Activated T-cell treated with anti-CD3 and anti-CD28 coated beads, Interleukin-2, amount 50 U/mL, for 4 hours (primary cell): ENCODE results near the gene SLIT3. TPM values are rescaled to one million over a fixed set of nuclear protein-coding genes. Genes with fewer than 3 reads are reported as not detected.

Experiments used
- ATAC-seq, 2 donors: fragments of 200-7000 bp; cut with Tn5 transposase; one replicate each; pipeline ENCODE4 v1.10.0; 2021
- DNase-seq: peaks from one replicate; pipeline ENCODE4 v3.0.0-alpha.2; 2020
- H3K27me3 Mint-ChIP-seq: one replicate; pipeline ENCODE4 v1.8.0; 2021; ENCODE audit warnings: low read depth, mixed read lengths
- H3K36me3 Mint-ChIP-seq: one replicate; pipeline ENCODE4 v1.8.0; 2022; ENCODE audit warnings: mixed read lengths; ENCODE audit not compliant: insufficient read depth
- H3K4me1 Mint-ChIP-seq: one replicate; pipeline ENCODE4 v1.8.0; 2021; ENCODE audit warnings: low read depth, mixed read lengths
- H3K4me3 Mint-ChIP-seq: one replicate; pipeline ENCODE4 v1.8.0; 2021; ENCODE audit warnings: mild to moderate bottlenecking, moderate library complexity, mixed read lengths
- H3K9me3 Mint-ChIP-seq: one replicate; pipeline ENCODE4 v1.8.0; 2021; ENCODE audit warnings: mixed read lengths
- total RNA-seq, 3 donors: library from RNA; stranded (reverse); gene quantifications; one replicate each; pipeline ENCODE4 v1.2.1, GENCODE V29; 2021

SLIT3 gene
- total RNA-seq, 3 donors from 2014 or later = 0.03 to 0.16 (median 0.03) TPM

GRCh38 chr5:168916266-168916665, 384.7 kb downstream of the SLIT3 start:
- DNase-seq (no peak), ATAC-seq (no peak)
- H3K4me3 Mint-ChIP-seq = no peak overlapping the region
- no peaks in the 10 kb centered on the region for H3K36me3 Mint-ChIP-seq
- H3K27me3 Mint-ChIP-seq = peaks cover 30% of the 10 kb centered on the region
- H3K4me1 Mint-ChIP-seq = no peaks in the 10 kb centered on the region
- H3K9me3 Mint-ChIP-seq = no peaks in the 10 kb centered on the region

DNA sequence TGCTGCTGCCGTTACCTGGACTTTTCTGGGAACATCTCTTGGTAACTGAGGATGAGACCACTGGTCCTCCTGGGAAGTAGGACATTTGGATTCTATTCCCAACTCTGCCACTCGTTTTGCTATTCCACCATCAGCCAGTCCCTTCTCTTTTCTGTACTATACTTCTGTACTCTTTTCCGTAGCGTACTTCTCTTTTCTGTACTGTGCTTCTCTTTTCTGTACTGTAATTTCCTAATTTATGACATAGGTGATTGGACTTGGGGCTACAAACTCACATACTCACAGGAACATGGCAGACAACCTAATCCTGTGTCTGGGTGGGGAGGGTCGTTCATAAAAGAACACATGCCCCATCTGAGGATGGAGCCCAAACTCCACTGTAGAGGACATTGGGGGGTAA, 386.4 kb downstream of the SLIT3 start:
- Mint-ChIP-seq H3K4me1 (no peaks in the 10 kb centered on the region), H3K27me3 (peaks cover 17% of the 10 kb centered on the region), H3K9me3 (no peaks in the 10 kb centered on the region), H3K4me3 (no peak overlapping the region), H3K36me3 (no peaks in the 10 kb centered on the region)
- no peak for ATAC-seq
- DNase-seq = no peak

DNA sequence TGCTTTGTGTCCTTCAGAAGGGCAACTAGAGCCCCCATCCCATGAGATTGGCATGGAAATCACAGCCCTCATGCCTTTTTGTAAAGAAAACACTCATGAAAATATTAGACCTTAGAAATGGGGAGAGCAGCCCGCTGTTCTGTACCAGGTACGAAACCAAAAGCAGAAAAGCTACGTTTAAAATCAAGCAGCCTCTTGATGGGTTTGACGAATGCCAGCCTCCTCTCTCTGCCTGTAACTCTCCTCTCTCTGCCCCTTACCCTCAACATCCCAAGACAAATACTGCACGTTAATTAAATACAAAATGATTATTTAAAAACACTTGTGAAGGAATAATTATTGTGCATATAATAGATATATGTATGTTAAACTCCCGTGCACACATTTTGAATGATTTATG, 390.1 kb downstream of the SLIT3 start:
- ATAC-seq (no peak), DNase-seq (no peak)
- Mint-ChIP-seq H3K4me3 (no peak overlapping the region), H3K36me3 (no peaks in the 10 kb centered on the region), H3K4me1 (no peaks in the 10 kb centered on the region), H3K27me3 (peaks cover 13% of the 10 kb centered on the region), H3K9me3 (no peaks in the 10 kb centered on the region)

DNA sequence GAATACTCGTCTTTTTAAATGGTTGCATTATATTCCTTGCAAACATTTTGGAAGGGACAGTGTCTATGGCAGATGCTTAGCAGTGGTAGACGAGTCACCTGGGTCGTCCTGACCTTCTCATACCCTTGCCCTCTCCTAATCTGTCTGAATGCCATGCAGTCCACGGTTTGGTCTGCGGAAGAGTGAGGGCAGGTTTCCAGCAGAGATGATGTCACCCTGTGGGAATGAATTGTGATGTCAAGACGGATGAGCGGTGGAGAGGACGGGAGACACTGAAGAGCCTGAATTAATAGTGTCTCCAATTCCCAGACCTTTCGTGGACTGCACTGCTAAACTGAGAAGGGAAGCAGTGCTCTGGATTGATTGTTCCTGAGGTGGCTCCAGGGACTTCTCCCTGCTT, 392.7 kb downstream of the SLIT3 start:
- H3K36me3 Mint-ChIP-seq = no peaks in the 10 kb centered on the region
- DNase-seq (no peak), ATAC-seq (no peak)
- H3K4me3 Mint-ChIP-seq = no peak overlapping the region
- peaks cover 11% of the 10 kb centered on the region for H3K27me3 Mint-ChIP-seq
- no peaks in the 10 kb centered on the region for H3K9me3 Mint-ChIP-seq
- H3K4me1 Mint-ChIP-seq = no peaks in the 10 kb centered on the region

- Mint-ChIP-seq H3K36me3 (no peaks in the 10 kb centered on the region), H3K27me3 (peaks cover 6% of the 10 kb centered on the region), H3K4me3 (no peak overlapping the region), H3K9me3 (no peaks in the 10 kb centered on the region), H3K4me1 (no peaks in the 10 kb centered on the region)
- DNase-seq (no peak), ATAC-seq (no peak)
Observed at GRCh38 chr5:168903061-168903460, 397.9 kb downstream of the SLIT3 start.

GRCh38 chr5:168899673-168900072, 401.3 kb downstream of the SLIT3 start:
- H3K4me3 Mint-ChIP-seq = no peak overlapping the region
- no peak for ATAC-seq
- DNase-seq = no peak
- no peaks in the 10 kb centered on the region for H3K9me3 Mint-ChIP-seq
- no peaks in the 10 kb centered on the region for H3K4me1 Mint-ChIP-seq
- H3K27me3 Mint-ChIP-seq = peaks cover 12% of the 10 kb centered on the region
- no peaks in the 10 kb centered on the region for H3K36me3 Mint-ChIP-seq

- ATAC-seq = no peak
- Mint-ChIP-seq H3K4me1 (no peaks in the 10 kb centered on the region), H3K36me3 (no peaks in the 10 kb centered on the region), H3K4me3 (no peak overlapping the region), H3K9me3 (no peaks in the 10 kb centered on the region), H3K27me3 (peaks cover 16% of the 10 kb centered on the region)
- DNase-seq = no peak
Observed at GRCh38 chr5:168899264-168899663, 401.7 kb downstream of the SLIT3 start.

- no peak overlapping the region for H3K4me3 Mint-ChIP-seq
- DNase-seq (no peak), ATAC-seq (no peak)
- H3K4me1 Mint-ChIP-seq = no peaks in the 10 kb centered on the region
- peaks cover 16% of the 10 kb centered on the region for H3K27me3 Mint-ChIP-seq
- H3K36me3 Mint-ChIP-seq = no peaks in the 10 kb centered on the region
- H3K9me3 Mint-ChIP-seq = no peaks in the 10 kb centered on the region
Observed at GRCh38 chr5:168898247-168898911, 402.6 kb downstream of the SLIT3 start.

DNA sequence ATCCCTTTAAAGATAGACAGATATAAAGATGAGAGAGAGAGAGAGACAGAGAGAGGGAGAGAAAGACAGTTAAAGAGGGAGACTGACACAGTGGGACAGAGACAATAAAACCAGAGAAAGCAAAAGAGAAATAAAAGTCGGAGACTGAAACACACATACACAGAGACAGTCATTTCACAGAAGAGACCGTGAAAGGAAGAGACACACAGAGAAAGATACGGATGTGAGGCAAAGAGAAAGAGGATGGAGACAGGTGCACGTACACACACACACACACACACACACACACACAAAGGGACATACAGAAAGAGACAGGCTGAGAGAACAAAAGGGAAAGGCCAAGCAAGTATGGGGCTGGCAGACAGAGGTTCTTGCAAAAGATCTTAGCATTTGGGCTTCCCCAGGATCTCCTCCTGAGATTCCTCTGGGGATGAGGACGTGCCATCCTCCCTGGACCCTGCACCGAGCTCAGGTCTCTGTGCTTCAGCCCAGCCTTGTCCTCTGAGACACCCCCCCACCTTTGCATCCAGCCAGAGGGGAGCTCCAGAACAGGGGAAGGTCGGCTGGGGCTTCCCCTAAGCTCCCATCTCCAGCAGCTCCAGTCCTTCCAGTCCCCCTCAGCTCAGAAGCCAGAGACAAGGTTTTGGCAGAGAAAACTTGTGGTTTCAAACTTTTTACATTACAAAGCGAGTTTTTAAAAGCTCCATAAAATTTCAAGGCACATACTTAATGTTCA, 403.4 kb downstream of the SLIT3 start:
- ATAC-seq = no peak
- no peak for DNase-seq
- H3K27me3 Mint-ChIP-seq = peaks cover 13% of the 10 kb centered on the region
- no peaks in the 10 kb centered on the region for H3K4me1 Mint-ChIP-seq
- no peaks in the 10 kb centered on the region for H3K36me3 Mint-ChIP-seq
- no peak overlapping the region for H3K4me3 Mint-ChIP-seq
- no peaks in the 10 kb centered on the region for H3K9me3 Mint-ChIP-seq

GRCh38 chr5:168895295-168896071, 405.5 kb downstream of the SLIT3 start:
- Mint-ChIP-seq H3K4me1 (no peaks in the 10 kb centered on the region), H3K9me3 (no peaks in the 10 kb centered on the region), H3K27me3 (peaks cover 13% of the 10 kb centered on the region), H3K4me3 (no peak overlapping the region), H3K36me3 (no peaks in the 10 kb centered on the region)
- no peak for DNase-seq
- ATAC-seq = no peak

DNA sequence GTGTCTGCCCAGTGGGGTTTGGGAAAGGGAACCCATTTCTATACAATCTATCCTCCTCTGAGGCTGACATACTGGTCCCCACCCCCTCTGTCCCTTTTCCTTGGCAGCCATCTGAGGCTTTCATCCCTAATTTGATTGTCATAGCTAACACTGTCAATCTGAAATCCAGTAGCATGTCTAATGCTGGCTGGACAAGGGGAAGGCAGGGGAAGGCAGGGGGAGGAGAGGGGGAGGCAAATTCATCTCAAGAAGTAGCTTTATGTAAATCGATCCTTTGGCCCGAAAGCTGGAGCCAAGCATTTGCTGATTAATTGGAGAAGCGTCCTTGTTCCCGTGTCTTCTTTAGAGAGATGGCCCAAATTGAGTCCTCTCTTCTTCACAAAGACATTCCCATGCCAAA, 407.7 kb downstream of the SLIT3 start:
- no peak for DNase-seq
- no peak for ATAC-seq
- Mint-ChIP-seq H3K27me3 (peaks cover 13% of the 10 kb centered on the region), H3K36me3 (no peaks in the 10 kb centered on the region), H3K4me3 (no peak overlapping the region), H3K9me3 (no peaks in the 10 kb centered on the region), H3K4me1 (no peaks in the 10 kb centered on the region)

- Mint-ChIP-seq H3K27me3 (peaks cover 13% of the 10 kb centered on the region), H3K9me3 (no peaks in the 10 kb centered on the region), H3K4me3 (no peak overlapping the region), H3K36me3 (no peaks in the 10 kb centered on the region), H3K4me1 (no peaks in the 10 kb centered on the region)
- DNase-seq (no peak), ATAC-seq (no peak)
Observed at GRCh38 chr5:168892618-168893186, 408.2 kb downstream of the SLIT3 start.

GRCh38 chr5:168890816-168891812, 409.8 kb downstream of the SLIT3 start:
- Mint-ChIP-seq H3K4me1 (no peaks in the 10 kb centered on the region), H3K27me3 (peaks cover 7% of the 10 kb centered on the region), H3K36me3 (no peaks in the 10 kb centered on the region), H3K9me3 (no peaks in the 10 kb centered on the region), H3K4me3 (no peak overlapping the region)
- no peak for ATAC-seq
- no peak for DNase-seq
